ENCODE measurements around the gene ZSCAN5C.

ZSCAN5C gene

DNA sequence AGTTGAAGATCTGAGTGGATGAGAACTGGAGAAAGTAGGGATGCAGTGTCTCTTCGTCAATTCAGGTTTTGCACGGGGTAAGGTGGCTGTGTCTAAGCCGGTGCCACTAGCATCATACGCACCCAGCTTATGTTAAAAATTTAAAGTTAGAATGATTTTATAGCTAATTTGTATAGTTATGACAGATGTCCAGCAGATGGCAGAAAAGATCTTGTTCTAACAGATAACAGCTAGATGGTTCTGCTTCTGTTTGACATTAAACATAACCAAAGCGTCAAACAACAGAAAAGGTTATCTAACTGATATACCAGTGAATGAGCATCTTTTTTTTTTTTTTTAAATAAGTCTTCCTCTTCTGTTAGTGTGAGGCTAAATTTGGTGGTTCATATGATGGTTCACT, 51.7 kb downstream of the ZSCAN5C start:
- no peak for TF ChIP-seq FOXP2 (optimal IDR thresholded peaks at IDR 0.05; ENCODE audit: borderline replicate concordance, extremely low read depth, extremely low read length, insufficient read depth)
- TF ChIP-seq, protein P1, sequence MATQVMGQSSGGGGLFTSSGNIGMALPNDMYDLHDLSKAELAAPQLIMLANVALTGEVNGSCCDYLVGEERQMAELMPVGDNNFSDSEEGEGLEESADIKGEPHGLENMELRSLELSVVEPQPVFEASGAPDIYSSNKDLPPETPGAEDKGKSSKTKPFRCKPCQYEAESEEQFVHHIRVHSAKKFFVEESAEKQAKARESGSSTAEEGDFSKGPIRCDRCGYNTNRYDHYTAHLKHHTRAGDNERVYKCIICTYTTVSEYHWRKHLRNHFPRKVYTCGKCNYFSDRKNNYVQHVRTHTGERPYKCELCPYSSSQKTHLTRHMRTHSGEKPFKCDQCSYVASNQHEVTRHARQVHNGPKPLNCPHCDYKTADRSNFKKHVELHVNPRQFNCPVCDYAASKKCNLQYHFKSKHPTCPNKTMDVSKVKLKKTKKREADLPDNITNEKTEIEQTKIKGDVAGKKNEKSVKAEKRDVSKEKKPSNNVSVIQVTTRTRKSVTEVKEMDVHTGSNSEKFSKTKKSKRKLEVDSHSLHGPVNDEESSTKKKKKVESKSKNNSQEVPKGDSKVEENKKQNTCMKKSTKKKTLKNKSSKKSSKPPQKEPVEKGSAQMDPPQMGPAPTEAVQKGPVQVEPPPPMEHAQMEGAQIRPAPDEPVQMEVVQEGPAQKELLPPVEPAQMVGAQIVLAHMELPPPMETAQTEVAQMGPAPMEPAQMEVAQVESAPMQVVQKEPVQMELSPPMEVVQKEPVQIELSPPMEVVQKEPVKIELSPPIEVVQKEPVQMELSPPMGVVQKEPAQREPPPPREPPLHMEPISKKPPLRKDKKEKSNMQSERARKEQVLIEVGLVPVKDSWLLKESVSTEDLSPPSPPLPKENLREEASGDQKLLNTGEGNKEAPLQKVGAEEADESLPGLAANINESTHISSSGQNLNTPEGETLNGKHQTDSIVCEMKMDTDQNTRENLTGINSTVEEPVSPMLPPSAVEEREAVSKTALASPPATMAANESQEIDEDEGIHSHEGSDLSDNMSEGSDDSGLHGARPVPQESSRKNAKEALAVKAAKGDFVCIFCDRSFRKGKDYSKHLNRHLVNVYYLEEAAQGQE (IDR thresholded peaks at IDR 0.05; ENCODE audit: insufficient read depth in 1 of 2, low read depth in 2 of 2, low read length in 2 of 2): no peak

GRCh38 chr19:56258272-56258671, 56.2 kb downstream of the ZSCAN5C start:
- TF ChIP-seq TAF1 (IDR thresholded peaks at IDR 0.05; ENCODE audit: borderline replicate concordance, insufficient read depth, low read length) (no peak), POLR2AphosphoS5 (IDR thresholded peaks at IDR 0.05; ENCODE audit: low read depth, low read length) (no peak), FOXP2 (optimal IDR thresholded peaks at IDR 0.05; ENCODE audit: borderline replicate concordance, extremely low read depth, extremely low read length, insufficient read depth) (no peak), SIN3A (IDR thresholded peaks at IDR 0.05; ENCODE audit: borderline replicate concordance, insufficient read depth, low read length) (no peak)
- TF ChIP-seq, protein P1 (IDR thresholded peaks at IDR 0.05; ENCODE audit: insufficient read depth in 1 of 2, low read depth in 2 of 2, low read length in 2 of 2): no peak
